ENCODE measurements around the gene PLXND1.
"Not testable (repeated sequence)": the region's sequence is repeated elsewhere in the genome, so short reads cannot be mapped to it uniquely, and the experiment has no call there.

PLXND1 gene

DNA sequence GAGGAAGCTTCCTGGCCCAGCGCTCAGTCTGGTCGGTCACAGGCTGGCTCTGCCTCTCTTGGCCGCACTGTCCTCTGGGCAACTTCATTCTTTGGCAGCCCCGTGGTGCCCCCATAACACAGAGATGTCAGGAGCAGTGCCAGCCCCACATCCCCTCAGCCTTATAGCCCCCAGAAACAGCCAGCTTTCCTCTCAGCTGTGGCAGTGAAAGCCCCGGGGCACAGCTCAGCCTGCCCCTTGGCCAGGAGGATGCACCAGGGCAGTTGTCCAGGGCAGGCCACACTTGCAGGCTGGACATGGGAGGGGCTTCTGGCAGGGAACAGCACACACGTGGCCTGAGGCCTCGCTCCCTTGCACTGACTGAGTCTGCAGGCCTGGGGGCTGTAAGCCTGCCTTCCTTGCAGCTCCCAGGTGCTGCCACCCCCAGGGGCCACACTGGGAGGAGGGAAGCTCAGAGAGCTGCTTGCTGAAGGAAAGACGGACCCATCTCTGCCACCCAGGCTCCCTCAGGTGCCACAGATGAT lies 88.4 kb downstream of the PLXND1 start:
- TF ChIP-seq, protein P1, sequence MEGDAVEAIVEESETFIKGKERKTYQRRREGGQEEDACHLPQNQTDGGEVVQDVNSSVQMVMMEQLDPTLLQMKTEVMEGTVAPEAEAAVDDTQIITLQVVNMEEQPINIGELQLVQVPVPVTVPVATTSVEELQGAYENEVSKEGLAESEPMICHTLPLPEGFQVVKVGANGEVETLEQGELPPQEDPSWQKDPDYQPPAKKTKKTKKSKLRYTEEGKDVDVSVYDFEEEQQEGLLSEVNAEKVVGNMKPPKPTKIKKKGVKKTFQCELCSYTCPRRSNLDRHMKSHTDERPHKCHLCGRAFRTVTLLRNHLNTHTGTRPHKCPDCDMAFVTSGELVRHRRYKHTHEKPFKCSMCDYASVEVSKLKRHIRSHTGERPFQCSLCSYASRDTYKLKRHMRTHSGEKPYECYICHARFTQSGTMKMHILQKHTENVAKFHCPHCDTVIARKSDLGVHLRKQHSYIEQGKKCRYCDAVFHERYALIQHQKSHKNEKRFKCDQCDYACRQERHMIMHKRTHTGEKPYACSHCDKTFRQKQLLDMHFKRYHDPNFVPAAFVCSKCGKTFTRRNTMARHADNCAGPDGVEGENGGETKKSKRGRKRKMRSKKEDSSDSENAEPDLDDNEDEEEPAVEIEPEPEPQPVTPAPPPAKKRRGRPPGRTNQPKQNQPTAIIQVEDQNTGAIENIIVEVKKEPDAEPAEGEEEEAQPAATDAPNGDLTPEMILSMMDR (IDR thresholded peaks at IDR 0.05; ENCODE audit: low read depth, low read length, missing control alignments) = no peak
- no peak for DNase-seq
- H3K27ac ChIP-seq = no peak overlapping the region
- no peaks in the 10 kb centered on the region for H3K36me3 ChIP-seq (replicated peaks)
- H3K27me3 ChIP-seq (replicated peaks) = no peaks in the 10 kb centered on the region
- no peak overlapping the region for H3K4me3 ChIP-seq (ENCODE audit: low read depth, low read length)
- in situ Hi-C loops (cut with HindIII; ENCODE audit: low pct_ligation_motif_present, low sequenced_read_pairs) = no loop called here

DNA sequence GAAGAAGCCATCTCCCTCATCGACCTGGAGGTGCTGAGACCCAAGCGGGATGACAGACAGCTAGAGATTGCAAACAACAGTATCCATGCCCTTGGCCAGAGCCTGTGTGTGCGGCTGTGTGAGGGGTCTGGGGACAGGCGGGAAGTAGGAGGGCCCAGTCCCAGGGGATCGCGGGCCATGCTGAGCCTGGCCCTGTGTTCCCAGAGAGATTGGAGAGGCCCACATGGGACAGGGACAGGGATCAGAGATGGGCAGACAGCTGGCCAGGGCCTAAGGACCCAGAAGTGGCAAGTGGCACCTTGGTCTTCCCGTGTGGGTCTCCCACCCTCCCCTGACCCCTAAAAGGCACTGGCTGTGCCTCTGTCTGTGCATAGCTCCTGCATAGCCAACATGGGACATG lies 89.0 kb downstream of the PLXND1 start:
- Histone ChIP-seq H3K36me3 (replicated peaks) (no peaks in the 10 kb centered on the region), H3K27me3 (replicated peaks) (no peaks in the 10 kb centered on the region), H3K4me3 (ENCODE audit: low read depth, low read length) (no peak overlapping the region), H3K27ac (no peak overlapping the region)
- in situ Hi-C loops (cut with HindIII; ENCODE audit: low pct_ligation_motif_present, low sequenced_read_pairs) = no loop called here
- TF ChIP-seq, protein P1 (IDR thresholded peaks at IDR 0.05; ENCODE audit: low read depth, low read length, missing control alignments) = no peak
- no peak for DNase-seq

DNA sequence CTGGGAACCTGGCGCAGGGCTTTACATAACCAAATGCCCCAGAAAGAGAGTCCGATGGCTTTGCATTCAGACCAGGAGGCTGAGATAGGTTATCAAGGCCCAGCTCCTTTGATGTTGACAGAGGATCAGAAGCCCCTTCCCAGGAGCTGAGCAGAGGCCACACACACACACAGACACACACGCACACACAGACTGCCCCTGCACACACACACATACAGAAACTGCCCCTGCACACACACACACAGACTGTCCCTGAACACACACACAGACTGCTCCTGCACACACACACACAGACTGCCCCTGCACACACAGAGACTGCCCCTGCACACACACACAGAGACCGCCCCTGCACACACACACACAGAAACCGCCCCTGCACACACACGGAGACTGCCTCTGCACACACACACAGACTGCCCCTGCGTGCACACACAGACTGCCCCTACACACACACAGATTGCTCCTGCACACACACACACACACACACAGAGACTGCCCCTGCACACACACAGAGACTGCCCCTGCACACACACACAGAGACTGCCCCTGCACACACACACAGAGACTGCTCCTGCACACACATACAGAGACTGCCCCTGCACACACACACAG lies 90.5 kb downstream of the PLXND1 start:
- in situ Hi-C loops (cut with HindIII; ENCODE audit: low pct_ligation_motif_present, low sequenced_read_pairs); DNase-seq; H3K36me3 ChIP-seq (replicated peaks): not testable (repeated sequence)

DNA sequence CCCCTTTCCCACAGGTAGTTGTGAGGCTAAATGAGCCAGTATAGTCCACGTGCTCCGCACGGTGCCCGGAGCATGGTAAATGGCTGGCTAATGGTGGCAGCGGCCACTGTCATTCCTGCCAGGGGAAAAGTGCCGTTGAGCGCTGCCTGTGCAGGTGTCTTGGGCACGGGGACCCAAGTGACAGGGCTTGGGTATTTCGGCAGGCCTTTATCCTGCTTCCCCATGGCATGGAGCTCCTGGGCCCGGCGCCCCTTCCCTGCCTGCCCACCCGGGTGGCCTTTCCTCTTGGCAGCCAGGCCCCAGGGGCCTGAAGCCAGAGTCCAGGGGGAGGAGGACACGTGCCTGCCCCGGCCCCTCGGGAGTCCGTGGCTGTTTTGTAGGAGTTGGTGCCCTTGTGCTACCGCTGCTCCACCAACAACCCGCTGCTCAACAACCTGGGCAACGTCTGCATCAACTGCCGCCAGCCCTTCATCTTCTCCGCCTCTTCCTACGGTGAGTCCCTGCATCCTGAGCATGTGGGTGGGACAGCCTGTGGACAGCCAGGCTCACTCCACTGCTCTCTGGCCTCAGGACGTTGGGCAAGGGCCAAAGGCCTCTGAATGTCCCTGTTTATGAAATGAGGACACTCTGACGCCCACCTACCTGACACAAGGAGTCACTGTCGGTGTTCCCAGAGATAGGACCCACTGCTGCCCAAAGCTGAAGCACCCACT lies 91.2 kb downstream of the PLXND1 start:
- in situ Hi-C loops (cut with HindIII; ENCODE audit: low pct_ligation_motif_present, low sequenced_read_pairs); H3K27ac ChIP-seq; H3K27me3 ChIP-seq (replicated peaks); DNase-seq; H3K36me3 ChIP-seq (replicated peaks); H3K4me3 ChIP-seq (ENCODE audit: low read depth, low read length): not testable (repeated sequence)

More for the DNA sequence above, 90.5 kb downstream of the PLXND1 start:
- not testable (repeated sequence) for H3K27me3 ChIP-seq (replicated peaks); H3K4me3 ChIP-seq (ENCODE audit: low read depth, low read length); H3K27ac ChIP-seq

DNA sequence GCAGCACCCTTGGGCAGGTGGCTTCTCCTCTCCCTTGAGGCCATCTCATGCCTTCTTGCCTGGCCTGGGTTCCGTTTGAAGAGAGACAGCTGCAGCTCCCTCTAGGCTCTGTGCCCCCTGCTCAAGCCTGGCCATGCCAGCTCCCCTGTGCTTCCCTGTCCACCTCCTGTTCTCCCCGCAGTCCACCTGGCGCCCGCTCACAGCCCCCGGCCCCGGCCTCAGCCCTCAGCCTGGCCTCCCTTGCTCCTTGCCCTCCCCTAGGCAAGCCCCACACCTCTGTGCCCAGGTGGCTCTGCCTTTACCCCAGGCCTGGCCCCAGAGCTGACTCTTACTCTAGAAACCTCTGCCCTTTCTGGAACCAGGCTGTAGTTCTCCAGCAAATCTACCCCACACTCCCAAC lies 91.9 kb downstream of the PLXND1 start:
- no peak for DNase-seq
- H3K27me3 ChIP-seq (replicated peaks) = no peaks in the 10 kb centered on the region
- no peak overlapping the region for H3K27ac ChIP-seq
- TF ChIP-seq, protein P1 (IDR thresholded peaks at IDR 0.05; ENCODE audit: low read depth, low read length, missing control alignments) = no peak
- H3K36me3 ChIP-seq (replicated peaks) = no peaks in the 10 kb centered on the region
- H3K4me3 ChIP-seq (ENCODE audit: low read depth, low read length) = no peak overlapping the region
- in situ Hi-C loops (cut with HindIII; ENCODE audit: low pct_ligation_motif_present, low sequenced_read_pairs) = no loop called here

DNA sequence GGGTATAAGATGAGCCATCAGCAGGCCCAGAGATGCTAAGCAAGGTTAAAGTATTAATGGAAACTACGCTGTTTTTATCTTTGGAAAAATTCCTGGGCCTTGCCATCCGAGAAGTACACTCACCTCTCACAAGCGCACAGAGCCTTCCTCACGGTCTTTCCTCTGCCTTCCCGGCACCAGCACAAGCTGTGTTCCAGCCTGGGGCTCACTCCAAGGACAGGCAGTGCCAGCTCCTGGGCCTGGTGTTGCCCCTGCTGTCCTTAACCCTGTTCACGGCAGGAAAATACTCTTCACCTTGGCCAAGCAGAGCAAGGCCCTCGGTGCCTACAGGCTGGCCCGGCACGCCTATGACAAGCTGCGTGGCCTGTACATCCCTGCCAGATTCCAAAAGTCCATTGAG lies 92.4 kb downstream of the PLXND1 start:
- H3K27ac ChIP-seq = no peak overlapping the region
- no peak overlapping the region for H3K4me3 ChIP-seq (ENCODE audit: low read depth, low read length)
- DNase-seq = no peak
- no peaks in the 10 kb centered on the region for H3K36me3 ChIP-seq (replicated peaks)
- TF ChIP-seq, protein P1 (IDR thresholded peaks at IDR 0.05; ENCODE audit: low read depth, low read length, missing control alignments) = no peak
- in situ Hi-C loops (cut with HindIII; ENCODE audit: low pct_ligation_motif_present, low sequenced_read_pairs) = no loop called here
- H3K27me3 ChIP-seq (replicated peaks) = no peaks in the 10 kb centered on the region
